ENCODE measurements around the gene SLC25A27. TPM values are rescaled to one million over a fixed set of nuclear protein-coding genes. Genes with fewer than 3 reads are reported as not detected.
A peak's percentile ranks its signal among the peaks of the same experiment; 100 is the strongest.

The SLC25A27 gene
- total RNA-seq, 1 donor from 2014 or later = 39.3 TPM

- DNase-seq (ENCODE audit: extremely low spot score in 2 of 2) = no peak
- intact Hi-C loops (cut with DNase I) = no loop called here
- TF ChIP-seq POLR2A (IDR thresholded peaks at IDR 0.05) (no peak), POLR2AphosphoS5 (IDR thresholded peaks at IDR 0.05; ENCODE audit: insufficient read depth in 1 of 2, low read depth in 1 of 2) (no peak), CTCF (IDR thresholded peaks at IDR 0.05) (no peak)
- H3K4me1 ChIP-seq = peaks cover 14% of the 10 kb centered on the region
- H3K27ac ChIP-seq = no peak overlapping the region
- peak overlapping the region in 1 of 2 donors; percentile 74 for H3K4me3 ChIP-seq
- H3K27me3 ChIP-seq = no peaks in the 10 kb centered on the region
- H3K9me3 ChIP-seq = no peaks in the 10 kb centered on the region
- H3K36me3 ChIP-seq = no peaks in the 10 kb centered on the region
Measured at GRCh38 chr6:46651006-46651405, 1.8 kb upstream of the SLC25A27 start.

GRCh38 chr6:46651816-46652215 is 959 bp upstream of the SLC25A27 start:
- DNase-seq (ENCODE audit: extremely low spot score in 2 of 2) = no peak
- Histone ChIP-seq H3K9me3 (no peaks in the 10 kb centered on the region), H3K27me3 (no peaks in the 10 kb centered on the region), H3K4me1 (peaks cover 14% of the 10 kb centered on the region), H3K4me3 (peak overlapping the region; percentile 74 to 91), H3K27ac (peak overlapping the region; percentile 87), H3K36me3 (no peaks in the 10 kb centered on the region)
- intact Hi-C loops (cut with DNase I) = no loop called here
- TF ChIP-seq CTCF (IDR thresholded peaks at IDR 0.05) (no peak), POLR2A (IDR thresholded peaks at IDR 0.05) (no peak), POLR2AphosphoS5 (IDR thresholded peaks at IDR 0.05; ENCODE audit: insufficient read depth in 1 of 2, low read depth in 1 of 2) (no peak)

- DNase-seq (ENCODE audit: extremely low spot score in 2 of 2) = no peak
- intact Hi-C loops (cut with DNase I) = no loop called here
- no peak for TF ChIP-seq POLR2AphosphoS5 (IDR thresholded peaks at IDR 0.05; ENCODE audit: insufficient read depth in 1 of 2, low read depth in 1 of 2)
- TF ChIP-seq CTCF (IDR thresholded peaks at IDR 0.05) = no peak
- no peak for TF ChIP-seq POLR2A (IDR thresholded peaks at IDR 0.05)
- Histone ChIP-seq H3K36me3 (no peaks in the 10 kb centered on the region), H3K27ac (peak overlapping the region; percentile 87), H3K9me3 (no peaks in the 10 kb centered on the region), H3K4me3 (peak overlapping the region; percentile 74 to 91), H3K4me1 (peaks cover 14% of the 10 kb centered on the region), H3K27me3 (no peaks in the 10 kb centered on the region)
Measured at GRCh38 chr6:46652232-46652602, 558 bp upstream of the SLC25A27 start.

GRCh38 chr6:46653439-46654195 is 842 bp downstream of the SLC25A27 start:
- H3K4me1 ChIP-seq = peaks cover 14% of the 10 kb centered on the region
- peak overlapping the region; percentile 87 for H3K27ac ChIP-seq
- intact Hi-C loops (cut with DNase I) = no loop called here
- no peaks in the 10 kb centered on the region for H3K9me3 ChIP-seq
- DNase-seq (ENCODE audit: extremely low spot score in 2 of 2) = no peak
- peak overlapping the region; percentile 74 to 91 for H3K4me3 ChIP-seq
- no peaks in the 10 kb centered on the region for H3K27me3 ChIP-seq
- no peak for TF ChIP-seq POLR2AphosphoS5 (IDR thresholded peaks at IDR 0.05; ENCODE audit: insufficient read depth in 1 of 2, low read depth in 1 of 2)
- TF ChIP-seq CTCF (IDR thresholded peaks at IDR 0.05) = no peak
- no peak for TF ChIP-seq POLR2A (IDR thresholded peaks at IDR 0.05)
- H3K36me3 ChIP-seq = no peaks in the 10 kb centered on the region

GRCh38 chr6:46655803-46656202 is 3.0 kb downstream of the SLC25A27 start:
- TF ChIP-seq POLR2A (IDR thresholded peaks at IDR 0.05) = no peak
- no peak for TF ChIP-seq CTCF (IDR thresholded peaks at IDR 0.05)
- no peak for TF ChIP-seq POLR2AphosphoS5 (IDR thresholded peaks at IDR 0.05; ENCODE audit: insufficient read depth in 1 of 2, low read depth in 1 of 2)
- H3K9me3 ChIP-seq = no peaks in the 10 kb centered on the region
- DNase-seq (ENCODE audit: extremely low spot score in 2 of 2) = no peak
- H3K36me3 ChIP-seq = no peaks in the 10 kb centered on the region
- no peaks in the 10 kb centered on the region for H3K27me3 ChIP-seq
- H3K4me3 ChIP-seq = no peak overlapping the region
- peaks cover 10% of the 10 kb centered on the region for H3K4me1 ChIP-seq
- intact Hi-C loops (cut with DNase I) = no loop called here
- H3K27ac ChIP-seq = no peak overlapping the region
